Left colon (tissue), 2 donors: ENCODE data around the gene FAM118B. TPM values are rescaled to one million over a fixed set of nuclear protein-coding genes. Genes with fewer than 3 reads are reported as not detected.
"Not testable (repeated sequence)": the region's sequence is repeated elsewhere in the genome, so short reads cannot be mapped to it uniquely, and the experiment has no call there.

Source experiments
- ATAC-seq: fragments of 200-7000 bp; cut with Tn5 transposase; one replicate; pipeline ENCODE4 v1.9.1; 2020; ENCODE audit warnings: mild to moderate bottlenecking, moderate library complexity
- DNase-seq, 2 donors: peaks; one replicate each; pipeline ENCODE4 v3.0.0-alpha.2; 2020
- intact Hi-C, 2 donors: fragments of 100-400 bp; cut with DNase I in 1 of 2; cut with micrococcal nuclease in 1 of 2; formaldehyde crosslinking; loops; one replicate each; pipeline versions ENCODE4 v1.11.2 to v1.14.0; 2022; cut with DNase I, micrococcal nuclease
- total RNA-seq, 2 donors: library from RNA; stranded (reverse); fragmentation: NEBNext Ultra II Directional; extraction: Animal tissue kit (Norgen Biotek cat#: 25700); gene quantifications; one replicate each; pipeline ENCODE4 v1.2.1, GENCODE V29; 2021
- donor health status: DM: no; HTN: no; CAD: no.
- donor health status: DM: yes; HTN: yes; CAD: no.

FAM118B gene
- total RNA-seq, 2 donors from 2014 or later, result 47.4 to 61.7 TPM

DNA sequence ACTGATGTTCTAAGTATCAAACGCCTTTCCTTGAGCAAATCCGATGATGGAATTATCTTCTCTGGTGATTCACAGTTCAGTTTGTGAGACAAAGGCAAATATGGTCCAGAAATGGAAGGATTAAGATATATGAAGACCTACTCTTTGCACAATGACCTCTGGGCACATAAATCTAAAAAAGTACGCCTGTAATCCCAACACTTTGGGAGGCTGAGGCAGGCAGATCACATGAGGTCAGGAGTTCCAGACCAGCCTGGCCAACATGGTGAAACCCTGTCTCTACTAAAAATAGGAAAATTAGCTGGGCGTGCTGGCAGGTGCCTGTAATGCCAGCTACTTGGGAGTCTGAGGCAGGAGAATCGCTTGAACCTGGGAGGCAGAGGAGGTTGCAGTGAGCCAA lies 43.9 kb downstream of the FAM118B start:
- ATAC-seq, intact Hi-C loops, DNase-seq: not testable (repeated sequence)

DNA sequence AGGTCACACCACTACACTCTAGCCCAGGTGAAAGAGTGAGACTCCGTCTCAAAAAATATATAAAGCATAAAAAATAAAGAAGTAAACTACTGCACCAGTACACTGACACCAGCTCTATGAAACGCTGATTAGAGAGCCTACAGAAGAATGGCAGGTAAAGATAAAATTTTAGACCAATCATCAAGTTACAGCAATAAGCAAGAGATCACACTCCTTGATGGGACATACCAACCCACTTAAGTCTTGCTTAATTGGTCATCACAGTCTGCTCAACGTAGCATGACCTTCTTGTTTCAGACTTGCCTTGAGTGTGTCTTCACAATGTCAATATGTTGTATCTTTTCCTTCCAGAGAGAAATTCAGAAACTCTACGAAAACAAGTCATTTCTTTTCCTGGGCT lies 44.6 kb downstream of the FAM118B start:
- intact Hi-C loops, result no loop called here
- DNase-seq (no peak), ATAC-seq (no peak)

GRCh38 chr11:126257144-126257543 lies 45.6 kb downstream of the FAM118B start:
- intact Hi-C loops, result no loop called here
- no peak for DNase-seq
- no peak for ATAC-seq

GRCh38 chr11:126257764-126258163 lies 46.2 kb downstream of the FAM118B start:
- intact Hi-C loops, result no loop called here
- ATAC-seq, result no peak

GRCh38 chr11:126262216-126262615 lies 50.6 kb downstream of the FAM118B start:
- DNase-seq (no peak), ATAC-seq (no peak)
- intact Hi-C loops, result loop anchor here in 1 of 2 donors (5.0 kb wide), 1 partner anchor 45 kb away; no protein-coding TSS in a partner anchor

More at GRCh38 chr11:126257764-126258163, 46.2 kb downstream of the FAM118B start:
- DNase-seq, result no peak

GRCh38 chr11:126263489-126263888 lies 51.9 kb downstream of the FAM118B start:
- intact Hi-C loops, result loop anchor here in 1 of 2 donors (5.0 kb wide), 1 partner anchor 46 kb away; no protein-coding TSS in a partner anchor
- no peak for ATAC-seq

DNA sequence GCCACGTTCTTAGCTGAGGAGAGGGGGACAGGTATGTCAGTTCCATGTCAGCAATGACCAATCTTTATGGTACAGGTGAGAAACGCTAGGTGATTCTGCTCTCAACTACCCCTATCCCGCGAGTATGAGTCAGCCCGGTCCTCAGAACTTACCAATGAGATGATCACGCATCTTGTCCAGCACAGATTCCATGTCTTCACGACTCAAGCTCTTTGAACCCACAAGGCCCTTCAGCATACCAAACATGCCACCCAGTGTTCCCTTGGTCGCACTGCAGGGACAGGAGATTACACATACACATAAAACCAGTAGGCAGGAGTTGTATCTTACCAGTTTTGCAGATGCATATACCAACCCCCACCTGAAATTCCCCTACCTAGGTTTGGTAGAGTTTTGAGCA lies 54.2 kb downstream of the FAM118B start:
- intact Hi-C loops, result no loop called here
- DNase-seq (no peak), ATAC-seq (peak; percentile 8)

More at GRCh38 chr11:126263489-126263888, 51.9 kb downstream of the FAM118B start:
- DNase-seq, result no peak

- no peak for ATAC-seq
- intact Hi-C loops, result no loop called here
- DNase-seq, result no peak
These were observed 56.1 kb downstream of the FAM118B start for GRCh38 chr11:126267650-126268049.

- intact Hi-C loops, result no loop called here
- ATAC-seq, result peak; percentile 14
- DNase-seq, result no peak
These were observed 56.8 kb downstream of the FAM118B start for GRCh38 chr11:126268361-126268707.

DNA sequence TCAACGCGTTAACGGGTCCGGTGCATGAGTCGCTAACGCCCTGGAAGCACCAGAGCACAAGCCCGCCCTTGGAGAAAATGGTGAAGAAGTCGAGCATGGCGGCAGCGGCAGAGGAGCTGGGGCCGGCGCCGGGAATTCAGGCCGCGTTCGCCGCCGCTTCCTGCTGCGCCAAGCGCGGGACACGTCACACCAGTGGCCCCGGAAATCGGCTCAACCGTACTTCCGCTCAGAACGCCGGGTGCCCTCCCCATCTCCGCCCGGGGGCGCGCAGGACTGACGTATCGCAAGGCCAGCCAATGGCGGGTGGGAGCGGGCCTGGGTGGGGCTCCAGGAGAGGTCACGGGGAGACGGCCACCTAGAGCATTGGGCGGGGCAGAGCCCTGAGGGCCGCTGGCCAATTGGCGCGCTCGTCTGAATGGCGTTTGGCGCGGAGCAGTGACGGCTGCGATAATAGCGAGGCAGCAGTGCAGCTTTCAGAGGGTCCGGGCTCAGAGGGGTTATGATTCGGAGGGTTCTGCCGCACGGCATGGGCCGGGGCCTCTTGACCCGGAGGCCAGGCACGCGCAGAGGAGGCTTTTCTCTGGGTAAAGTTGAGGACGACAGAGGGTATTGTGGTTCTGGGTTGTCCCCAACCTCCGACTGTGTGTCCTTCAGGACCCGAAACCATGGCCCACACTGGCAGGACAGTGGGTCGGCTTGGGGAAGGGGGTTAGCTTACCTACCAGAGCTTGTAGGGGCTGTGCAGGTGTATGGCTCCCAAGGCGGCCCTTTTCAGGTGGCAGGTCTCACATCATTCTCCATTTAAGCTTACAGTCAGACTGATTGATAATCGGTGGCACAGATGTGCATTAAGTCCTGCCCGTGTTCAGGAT lies 57.4 kb downstream of the FAM118B start, which contains the start of the genes FOXRED1 and SRPRA:
Gene FOXRED1 (plus strand): TSS at position 447 of the 872 bp plus-strand sequence. CDS start 53 bp downstream, at position 500.
Gene SRPRA (minus strand): TSS at position 188 of the 872 bp plus-strand sequence. CDS start 91 bp downstream, at position 97.
- intact Hi-C loops, result no loop called here
- ATAC-seq (peak; percentile 95), DNase-seq (peak; percentile 100)

DNA sequence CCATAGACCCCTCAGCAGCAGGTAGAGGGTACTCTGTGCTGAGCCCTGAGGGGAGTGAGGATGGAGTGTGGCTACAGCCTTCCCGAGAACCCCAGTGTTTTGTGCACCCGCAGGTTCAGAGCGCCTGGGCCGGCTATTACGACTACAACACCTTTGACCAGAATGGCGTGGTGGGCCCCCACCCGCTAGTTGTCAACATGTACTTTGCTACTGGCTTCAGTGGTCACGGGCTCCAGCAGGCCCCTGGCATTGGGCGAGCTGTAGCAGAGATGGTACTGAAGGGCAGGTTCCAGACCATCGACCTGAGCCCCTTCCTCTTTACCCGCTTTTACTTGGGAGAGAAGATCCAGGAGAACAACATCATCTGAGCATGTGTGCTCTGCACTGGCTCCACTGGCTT lies 65.7 kb downstream of the FAM118B start:
- ATAC-seq, result no peak
- intact Hi-C loops, result no loop called here

DNA sequence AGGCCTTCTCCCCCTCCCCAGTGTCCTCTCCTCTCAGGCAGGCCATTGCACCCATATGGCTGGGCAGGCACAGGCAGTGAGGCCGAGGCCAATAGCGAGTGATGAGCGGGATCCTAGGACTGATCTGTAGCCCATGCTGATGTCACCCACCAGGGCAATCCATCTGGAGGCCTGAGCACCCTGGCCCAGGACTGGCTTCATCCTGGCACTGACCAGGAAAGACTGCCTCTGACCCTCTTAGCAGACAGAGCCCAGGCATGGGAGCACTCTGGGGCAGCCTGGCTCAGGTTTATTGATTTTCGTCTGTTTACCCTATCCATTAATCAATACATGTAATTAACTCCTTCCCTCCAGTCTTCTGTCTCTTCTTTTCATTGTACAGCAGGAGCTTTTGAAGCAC lies 66.2 kb downstream of the FAM118B start:
- intact Hi-C loops, result no loop called here
- no peak for ATAC-seq
- no peak for DNase-seq

More for the DNA sequence above, 65.7 kb downstream of the FAM118B start:
- no peak for DNase-seq

- intact Hi-C loops, result no loop called here
- ATAC-seq, result no peak
- no peak for DNase-seq
These were observed 67.6 kb downstream of the FAM118B start for GRCh38 chr11:126279191-126279590.

DNA sequence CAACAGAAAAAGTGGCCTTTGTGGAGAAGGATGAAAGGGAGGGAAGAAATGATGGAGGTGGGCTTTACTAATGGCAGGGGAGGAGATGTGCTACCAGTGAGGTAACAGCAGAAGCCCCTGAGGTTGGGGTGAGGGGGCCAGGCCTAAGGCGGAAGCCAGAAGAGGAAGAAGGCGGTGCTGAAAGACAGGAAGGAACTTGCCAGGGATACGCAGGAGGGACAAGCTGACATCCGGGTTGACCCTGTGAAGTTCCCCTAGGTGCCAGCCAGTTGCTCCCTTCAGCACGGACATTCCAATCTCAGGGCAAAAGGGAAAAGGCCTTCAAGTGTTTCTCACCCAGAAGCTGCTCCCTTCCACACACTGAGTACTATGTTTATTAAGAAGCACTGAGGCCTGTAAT lies 69.0 kb downstream of the FAM118B start:
- no peak for DNase-seq
- intact Hi-C loops, result no loop called here
- no peak for ATAC-seq

GRCh38 chr11:126281245-126281644 lies 69.7 kb downstream of the FAM118B start:
- no peak for ATAC-seq
- no peak for DNase-seq

DNA sequence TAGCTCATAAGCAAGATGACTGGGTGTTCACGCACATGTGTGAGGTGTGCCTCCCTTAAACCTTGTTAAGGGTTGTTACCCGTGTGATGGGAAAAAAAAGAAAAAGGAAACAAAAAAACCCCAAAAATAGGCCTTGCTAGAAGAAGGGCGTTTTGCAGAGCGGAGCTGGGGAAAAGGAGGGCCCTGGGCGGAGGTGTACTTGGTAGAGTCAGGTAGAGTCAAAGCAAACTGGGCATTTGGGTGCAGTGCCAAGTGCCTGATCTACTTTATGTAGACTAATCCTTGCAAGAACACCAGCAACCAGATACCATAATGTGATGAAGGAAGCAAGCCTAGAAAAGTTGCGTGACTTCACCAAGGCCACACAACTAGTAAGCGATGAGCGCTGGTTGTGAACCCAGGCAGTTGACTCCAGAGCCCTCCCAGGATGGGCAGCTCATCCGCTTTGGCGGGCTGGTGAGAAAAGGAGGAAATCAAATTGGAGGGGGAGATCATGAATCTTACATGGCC lies 70.1 kb downstream of the FAM118B start:
- DNase-seq (no peak), ATAC-seq (no peak)
- intact Hi-C loops, result no loop called here

More at GRCh38 chr11:126281245-126281644, 69.7 kb downstream of the FAM118B start:
- intact Hi-C loops, result no loop called here

GRCh38 chr11:126282361-126282735 lies 70.8 kb downstream of the FAM118B start:
- intact Hi-C loops, result no loop called here
- DNase-seq, result peak; percentile 54 to 57
- ATAC-seq, result peak; percentile 62

GRCh38 chr11:126282736-126283591 lies 71.4 kb downstream of the FAM118B start, which contains the start of gene TIRAP:
TSS of gene TIRAP (plus strand) at chr11:126283093. CDS start at chr11:126290895, 7,802 bp downstream.
- intact Hi-C loops, result no loop called here
- ATAC-seq, result peak; percentile 88
- peak; percentile 62 to 79 for DNase-seq

DNA sequence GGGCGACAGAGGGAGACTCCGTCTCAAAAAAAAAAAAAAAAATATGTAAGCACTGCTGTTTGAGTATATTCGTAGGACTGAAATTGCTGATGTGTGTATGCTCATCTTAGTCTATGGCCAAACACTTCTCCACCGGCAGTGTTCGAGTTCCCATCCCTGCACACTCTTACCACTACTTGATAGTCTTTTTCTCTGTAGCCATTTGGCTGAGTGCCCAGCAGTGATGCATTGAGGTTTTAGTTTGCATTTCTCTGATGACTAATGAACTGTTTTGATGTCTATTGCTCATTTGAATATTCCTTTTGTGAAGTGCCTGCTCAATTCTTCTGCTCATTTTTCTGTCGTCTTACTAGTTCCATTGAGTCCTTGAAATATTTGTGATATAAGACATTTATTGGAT lies 73.2 kb downstream of the FAM118B start:
- ATAC-seq, result no peak
- intact Hi-C loops, result no loop called here
- DNase-seq, result peak; percentile 64 to 78
